ENCODE data around the gene SATB2.

- no peak for TF ChIP-seq CTCF (IDR thresholded peaks at IDR 0.05 in 8 of 11, conservative IDR thresholded peaks at IDR 0.05 in 3 of 11)
- no peak for TF ChIP-seq POLR2AphosphoS5 (IDR thresholded peaks at IDR 0.05)
These were observed 3.3 kb upstream of the SATB2 start for GRCh38 chr2:199460846-199461710.

All from spleen (tissue), 7 donors.